Effector memory CD4-positive, alpha-beta T cell (primary cell): ENCODE results near the gene MRPL55.

Experiments
- DNase-seq, 3 donors: peaks; one replicate each; pipeline ENCODE4 v3.0.0-alpha.2; 2020
- H3K27ac ChIP-seq: 2 replicates; pipeline ENCODE4 v1.7.0; 2013; ENCODE audit warnings: mild to moderate bottlenecking, low read length, moderate library complexity; ENCODE audit not compliant: insufficient read depth, poor library complexity, severe bottlenecking
- H3K27me3 ChIP-seq: replicated peaks from 2 replicates; pipeline ENCODE4 v1.7.0; 2013; ENCODE audit warnings: mild to moderate bottlenecking, low read length; ENCODE audit not compliant: insufficient read depth, control insufficient read depth, poor library complexity, severe bottlenecking
- H3K36me3 ChIP-seq: 2 replicates; pipeline ENCODE4 v1.7.0; 2013; ENCODE audit warnings: mild to moderate bottlenecking, low read length, moderate library complexity; ENCODE audit not compliant: control insufficient read depth, insufficient read depth
- H3K4me1 ChIP-seq: 2 replicates; pipeline ENCODE4 v1.7.0; 2013; ENCODE audit warnings: low read length, mild to moderate bottlenecking; ENCODE audit not compliant: control insufficient read depth, insufficient read depth, poor library complexity, severe bottlenecking
- H3K4me3 ChIP-seq: 2 replicates; pipeline ENCODE4 v1.7.0; 2013; ENCODE audit warnings: low read length, low read depth, mild to moderate bottlenecking; ENCODE audit not compliant: insufficient read depth, poor library complexity, severe bottlenecking
- H3K9me3 ChIP-seq: 2 replicates; pipeline ENCODE4 v1.7.0; 2013; ENCODE audit warnings: mild to moderate bottlenecking, low read length, moderate library complexity; ENCODE audit not compliant: control insufficient read depth
- total RNA-seq, 3 donors: gene quantifications; one replicate each; lab custom pipeline; 2026; lab: John Stamatoyannopoulos, UW

MRPL55 gene
- 35.4 to 63.1 (median 44.1) reads per million in 3 donors for total RNA-seq

GRCh38 chr1:228109073-228109961 is at the start of gene MRPL55:
TSS of gene MRPL55 (minus strand) at chr1:228109299. CDS start at chr1:228108260, 1,039 bp downstream.
- peak within 1 kb of the TSS; percentile 98 for H3K4me3 ChIP-seq
- no peaks in the 10 kb centered on the region for H3K27me3 ChIP-seq
- peak within 1 kb of the TSS; percentile 84 for H3K27ac ChIP-seq
- peaks cover 17% of the 10 kb centered on the region for H3K36me3 ChIP-seq
- no peaks in the 10 kb centered on the region for H3K9me3 ChIP-seq
- H3K4me1 ChIP-seq, result peaks cover 18% of the 10 kb centered on the region
- DNase-seq, result peak; percentile 96 to 98 (median 97)

GRCh38 chr1:228158151-228159007 is 49.3 kb upstream of the MRPL55 start:
- Histone ChIP-seq H3K27ac (no peak overlapping the region), H3K4me3 (no peak overlapping the region), H3K4me1 (peaks cover 13% of the 10 kb centered on the region), H3K27me3 (no peaks in the 10 kb centered on the region), H3K36me3 (no peaks in the 10 kb centered on the region), H3K9me3 (no peaks in the 10 kb centered on the region)
- DNase-seq, result no peak

GRCh38 chr1:228157729-228158126 is 48.6 kb upstream of the MRPL55 start:
- H3K4me1 ChIP-seq, result peaks cover 12% of the 10 kb centered on the region
- H3K27ac ChIP-seq, result no peak overlapping the region
- no peaks in the 10 kb centered on the region for H3K9me3 ChIP-seq
- no peaks in the 10 kb centered on the region for H3K27me3 ChIP-seq
- H3K36me3 ChIP-seq, result no peaks in the 10 kb centered on the region
- no peak for DNase-seq
- H3K4me3 ChIP-seq, result no peak overlapping the region

- Histone ChIP-seq H3K4me1 (peaks cover 6% of the 10 kb centered on the region), H3K27me3 (no peaks in the 10 kb centered on the region), H3K36me3 (no peaks in the 10 kb centered on the region), H3K27ac (no peak overlapping the region), H3K4me3 (no peak overlapping the region), H3K9me3 (no peaks in the 10 kb centered on the region)
- DNase-seq, result no peak
These were observed 48.0 kb upstream of the MRPL55 start for GRCh38 chr1:228156941-228157728.

GRCh38 chr1:228156515-228156881 is 47.4 kb upstream of the MRPL55 start:
- no peaks in the 10 kb centered on the region for H3K27me3 ChIP-seq
- no peak overlapping the region for H3K4me3 ChIP-seq
- H3K27ac ChIP-seq, result no peak overlapping the region
- H3K4me1 ChIP-seq, result peaks cover 4% of the 10 kb centered on the region
- no peaks in the 10 kb centered on the region for H3K9me3 ChIP-seq
- no peak for DNase-seq
- H3K36me3 ChIP-seq, result no peaks in the 10 kb centered on the region

GRCh38 chr1:228155596-228156514 is 46.8 kb upstream of the MRPL55 start:
- no peak for DNase-seq
- Histone ChIP-seq H3K36me3 (no peaks in the 10 kb centered on the region), H3K9me3 (no peaks in the 10 kb centered on the region), H3K27me3 (no peaks in the 10 kb centered on the region), H3K4me3 (no peak overlapping the region), H3K27ac (no peak overlapping the region), H3K4me1 (peaks cover 4% of the 10 kb centered on the region)

GRCh38 chr1:228154670-228155571 is 45.8 kb upstream of the MRPL55 start:
- H3K4me3 ChIP-seq, result no peak overlapping the region
- DNase-seq, result no peak

GRCh38 chr1:228154021-228154669 is 45.0 kb upstream of the MRPL55 start:
- Histone ChIP-seq H3K27me3 (no peaks in the 10 kb centered on the region), H3K4me1 (peaks cover 4% of the 10 kb centered on the region), H3K4me3 (no peak overlapping the region), H3K27ac (no peak overlapping the region), H3K9me3 (no peaks in the 10 kb centered on the region), H3K36me3 (peaks cover 8% of the 10 kb centered on the region)
- DNase-seq, result no peak

More at GRCh38 chr1:228154670-228155571, 45.8 kb upstream of the MRPL55 start:
- Histone ChIP-seq H3K27me3 (no peaks in the 10 kb centered on the region), H3K36me3 (peaks cover under 1% of the 10 kb centered on the region), H3K9me3 (no peaks in the 10 kb centered on the region), H3K27ac (no peak overlapping the region), H3K4me1 (peaks cover 4% of the 10 kb centered on the region)
